SK-N-SH treated with all-trans-retinoic acid at 6 μM for 48 hours (cell line): ENCODE data around the gene CSPG5.
A peak's percentile ranks its signal among the peaks of the same experiment; 100 is the strongest.

Experiments
- ATAC-seq: fragments of 200-7000 bp; cut with Tn5 transposase; 3 replicates; pipeline ENCODE4 v1.9.1; 2020; ENCODE audit warnings: mild to moderate bottlenecking, moderate library complexity
- BACH2 ChIP-seq: fragments of 250-450 bp; sonication (Bioruptor Pico); IDR thresholded peaks from 2 replicates; pipeline ENCODE4 v1.9.0; 2021; ENCODE audit warnings: mild to moderate bottlenecking, borderline replicate concordance
- CSDC2 ChIP-seq: fragments of 250-450 bp; sonication (Bioruptor Pico); IDR thresholded peaks from 2 replicates; pipeline ENCODE4 v1.5.0; 2020; ENCODE audit warnings: mild to moderate bottlenecking, moderate library complexity
- ESRRG ChIP-seq: fragments of 250-450 bp; sonication (Bioruptor Pico); IDR thresholded peaks from 2 replicates; pipeline ENCODE4 v1.6.1; 2021; ENCODE audit warnings: mild to moderate bottlenecking
- TOX ChIP-seq: fragments of 250-450 bp; sonication (Bioruptor Pico); IDR thresholded peaks from 2 replicates; pipeline ENCODE4 v1.8.0; 2021; ENCODE audit warnings: mild to moderate bottlenecking, moderate library complexity, borderline replicate concordance
- ZFP30 ChIP-seq: fragments of 450-650 bp; formaldehyde crosslinking; IDR thresholded peaks from 2 replicates; pipeline ENCODE4 v1.5.0; 2022; ENCODE audit warnings: mild to moderate bottlenecking, moderate library complexity
- ZNF70 ChIP-seq: fragments of 450-650 bp; formaldehyde crosslinking; IDR thresholded peaks from 2 replicates; pipeline ENCODE4 v1.5.0; 2020; ENCODE audit warnings: mild to moderate bottlenecking, moderate library complexity
- TF ChIP-seq, protein P1 (sequence below): fragments of 250-450 bp; sonication (Bioruptor Pico); IDR thresholded peaks from 2 replicates; pipeline ENCODE4 v1.5.1; 2021; ENCODE audit warnings: mild to moderate bottlenecking, moderate library complexity
- TF ChIP-seq, protein P2 (sequence below): fragments of 250-450 bp; sonication (Bioruptor Pico); IDR thresholded peaks from 2 replicates; pipeline ENCODE4 v1.5.1; 2020; ENCODE audit warnings: low read depth, mild to moderate bottlenecking, moderate library complexity

CSPG5 gene

DNA sequence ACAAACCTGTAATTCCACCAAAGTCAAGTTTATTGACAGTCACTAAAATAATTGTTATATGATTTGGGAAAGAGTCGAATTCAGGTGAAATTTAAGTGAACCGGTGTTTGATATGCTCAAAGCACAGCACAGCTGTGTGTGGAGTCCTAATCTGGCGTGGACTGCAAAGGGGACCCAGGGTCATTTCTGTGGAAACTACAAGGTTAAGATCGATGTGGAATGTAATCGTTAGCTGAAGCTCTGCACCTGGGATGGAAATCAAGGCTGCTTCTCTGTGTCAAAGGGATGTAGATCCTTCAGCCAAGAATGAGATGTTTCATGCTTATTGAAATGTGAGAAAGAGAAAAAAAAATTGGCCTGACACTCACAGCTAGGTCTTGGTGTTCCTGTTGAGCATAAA lies 63.6 kb downstream of the CSPG5 start:
- no peak for TF ChIP-seq ZNF70 (CRISPR knock-in tag)
- no peak for TF ChIP-seq CSDC2 (CRISPR knock-in tag)
- TF ChIP-seq ESRRG (CRISPR knock-in tag): no peak
- TF ChIP-seq, protein P1, sequence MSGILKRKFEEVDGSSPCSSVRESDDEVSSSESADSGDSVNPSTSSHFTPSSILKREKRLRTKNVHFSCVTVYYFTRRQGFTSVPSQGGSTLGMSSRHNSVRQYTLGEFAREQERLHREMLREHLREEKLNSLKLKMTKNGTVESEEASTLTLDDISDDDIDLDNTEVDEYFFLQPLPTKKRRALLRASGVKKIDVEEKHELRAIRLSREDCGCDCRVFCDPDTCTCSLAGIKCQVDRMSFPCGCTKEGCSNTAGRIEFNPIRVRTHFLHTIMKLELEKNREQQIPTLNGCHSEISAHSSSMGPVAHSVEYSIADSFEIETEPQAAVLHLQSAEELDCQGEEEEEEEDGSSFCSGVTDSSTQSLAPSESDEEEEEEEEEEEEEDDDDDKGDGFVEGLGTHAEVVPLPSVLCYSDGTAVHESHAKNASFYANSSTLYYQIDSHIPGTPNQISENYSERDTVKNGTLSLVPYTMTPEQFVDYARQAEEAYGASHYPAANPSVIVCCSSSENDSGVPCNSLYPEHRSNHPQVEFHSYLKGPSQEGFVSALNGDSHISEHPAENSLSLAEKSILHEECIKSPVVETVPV: no peak
- no peak for TF ChIP-seq TOX
- ATAC-seq: no peak

DNA sequence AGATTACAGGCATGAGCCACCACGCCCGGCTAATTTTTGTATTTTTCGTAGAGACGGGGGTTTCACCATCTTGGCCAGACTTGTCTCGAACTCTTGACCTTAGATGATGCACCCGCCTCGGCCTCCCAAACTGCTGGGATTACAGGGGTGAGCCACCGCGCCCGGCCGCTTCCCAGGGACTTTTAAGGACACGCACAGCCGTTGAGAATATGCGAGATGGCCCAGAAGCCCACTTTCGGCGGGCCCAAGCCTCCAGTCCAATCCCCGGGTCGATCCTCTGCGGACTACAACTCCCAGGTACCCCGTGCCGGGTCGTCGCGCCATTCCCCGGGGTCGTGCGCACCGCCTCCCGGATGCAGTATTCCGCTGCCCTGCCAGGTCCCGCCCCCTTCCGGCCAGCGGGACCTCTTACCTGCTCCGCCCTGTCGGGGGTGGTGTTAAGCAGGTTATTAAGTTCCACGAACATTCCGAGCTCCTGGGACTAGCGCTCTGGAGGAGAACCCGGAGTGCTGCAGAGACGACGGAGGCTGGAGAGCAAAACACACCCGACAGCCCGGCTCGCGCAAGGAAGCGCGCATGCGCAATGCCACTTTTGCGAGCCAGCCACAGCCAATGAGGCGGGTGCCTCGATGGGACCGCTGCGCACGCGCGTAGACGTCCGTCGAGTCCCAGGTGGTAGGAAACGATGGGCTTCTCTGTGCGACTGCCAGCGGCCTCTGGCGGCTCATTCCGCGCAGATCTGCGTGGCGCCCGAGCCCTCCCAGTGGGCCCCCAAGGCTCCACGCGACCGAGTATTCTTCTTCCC lies 65.3 kb downstream of the CSPG5 start, which contains the start of gene ELP6:
Gene ELP6 (minus strand): TSS at position 588 of the 805 bp plus-strand sequence. CDS start 122 bp downstream, at position 466.
- TF ChIP-seq CSDC2 (CRISPR knock-in tag): 0 out of 2 replicates have a peak, but pooled peaks have one; percentile 50
- TF ChIP-seq, protein P2, sequence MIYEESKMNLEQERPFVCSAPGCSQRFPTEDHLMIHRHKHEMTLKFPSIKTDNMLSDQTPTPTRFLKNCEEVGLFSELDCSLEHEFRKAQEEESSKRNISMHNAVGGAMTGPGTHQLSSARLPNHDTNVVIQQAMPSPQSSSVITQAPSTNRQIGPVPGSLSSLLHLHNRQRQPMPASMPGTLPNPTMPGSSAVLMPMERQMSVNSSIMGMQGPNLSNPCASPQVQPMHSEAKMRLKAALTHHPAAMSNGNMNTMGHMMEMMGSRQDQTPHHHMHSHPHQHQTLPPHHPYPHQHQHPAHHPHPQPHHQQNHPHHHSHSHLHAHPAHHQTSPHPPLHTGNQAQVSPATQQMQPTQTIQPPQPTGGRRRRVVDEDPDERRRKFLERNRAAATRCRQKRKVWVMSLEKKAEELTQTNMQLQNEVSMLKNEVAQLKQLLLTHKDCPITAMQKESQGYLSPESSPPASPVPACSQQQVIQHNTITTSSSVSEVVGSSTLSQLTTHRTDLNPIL: no peak
- peak; percentile 99 for ATAC-seq

DNA sequence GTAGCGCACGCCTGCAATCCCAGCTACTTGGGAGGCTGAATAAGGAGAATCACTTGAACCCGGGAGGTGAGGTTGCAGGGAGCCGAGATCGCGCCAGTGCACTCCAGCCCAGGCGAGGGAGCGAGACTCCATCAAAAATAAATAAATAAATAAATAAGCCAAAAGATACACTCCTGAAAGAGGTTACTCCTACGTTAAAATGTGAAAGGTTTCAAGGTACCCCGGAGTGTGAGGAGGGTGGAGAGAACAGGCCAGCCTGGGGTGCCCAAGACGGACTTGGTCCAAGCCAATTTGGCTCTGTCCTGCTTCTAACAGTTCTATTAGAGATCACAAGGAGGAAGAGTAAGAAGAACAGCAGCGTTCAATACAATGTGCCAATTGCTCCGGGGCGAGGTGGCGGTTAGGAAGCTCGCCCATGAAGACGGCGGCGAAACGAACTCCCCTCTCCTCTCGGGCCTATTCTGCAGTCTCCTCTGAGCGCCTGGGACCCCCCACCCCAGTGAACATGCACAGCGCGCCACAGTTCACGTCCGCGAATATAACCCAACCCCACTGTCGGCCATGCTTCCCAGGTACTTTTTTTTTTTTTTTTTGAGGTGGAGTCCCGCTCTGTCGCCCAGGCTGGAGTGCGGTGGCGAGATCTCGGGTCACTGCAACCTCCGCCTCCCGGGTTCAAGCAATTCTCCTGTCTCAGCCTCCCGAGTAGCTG lies 66.1 kb downstream of the CSPG5 start:
- TF ChIP-seq BACH2 (CRISPR knock-in tag): no peak
- no peak for TF ChIP-seq ZFP30 (CRISPR knock-in tag)
- ATAC-seq: peak; percentile 49
